Adrenal gland (tissue), 12 donors: Measurements from ENCODE around the gene METTL1. TPM values are rescaled to one million over a fixed set of nuclear protein-coding genes. Genes with fewer than 3 reads are reported as not detected.
"Not testable (repeated sequence)": the region's sequence is repeated elsewhere in the genome, so short reads cannot be mapped to it uniquely, and the experiment has no call there.

ENCODE experiments used
- DNase-seq, 7 donors: peaks; one replicate each; pipeline ENCODE4 v3.0.0-alpha.2; 2019 to 2020
- H3K27ac ChIP-seq, 5 donors: fragments of 200-600 bp; sonication (generic) in 4 of 5; 1 replicate in 3 of 5; 2 replicates in 2 of 5; pipeline versions ENCODE4 v1.5.1 to v1.8.0; 2016 to 2020; ENCODE audit warnings: mild to moderate bottlenecking in 1 of 5
- H3K27me3 ChIP-seq: fragments of 200-600 bp; 2 replicates; pipeline ENCODE4 v1.8.0; 2021
- H3K36me3 ChIP-seq, 2 donors: fragments of 200-600 bp; replicated peaks in 1 of 2; 1 replicate in 1 of 2; 2 replicates in 1 of 2; pipeline versions ENCODE4 v1.5.1 to v1.8.0; 2018 to 2022
- H3K4me1 ChIP-seq, 2 donors: fragments of 200-600 bp; replicated peaks in 1 of 2; 1 replicate in 1 of 2; 2 replicates in 1 of 2; pipeline versions ENCODE4 v1.5.1 to v1.8.0; 2018 to 2021
- H3K4me3 ChIP-seq, 4 donors: fragments of 200-600 bp; sonication (generic) in 3 of 4; one replicate each; pipeline ENCODE4 v1.5.1; 2016 to 2018
- H3K9me3 ChIP-seq, 3 donors: fragments of 200-600 bp; sonication (generic) in 1 of 3; replicated peaks in 1 of 3; 1 replicate in 2 of 3; 2 replicates in 1 of 3; pipeline versions ENCODE4 v1.5.1 to v1.8.0; 2016 to 2021
- CTCF ChIP-seq, 6 experiments: fragments of 450-650 bp in 4 of 6; fragments of 200-600 bp in 2 of 6; sonication (generic) in 1 of 6; IDR thresholded peaks; 1 replicate in 5 of 6; 2 replicates in 1 of 6; pipeline versions ENCODE4 v1.5.1 to v1.8.0; 2016 to 2021; ENCODE audit warnings: antibody characterized with exemption in 6 of 6, mild to moderate bottlenecking in 2 of 6, moderate library complexity in 1 of 6
- POLR2A ChIP-seq, 2 donors: fragments of 450-650 bp; IDR thresholded peaks; one replicate each; pipeline ENCODE4 v1.6.1; 2017; ENCODE audit warnings: antibody characterized with exemption in 2 of 2, mild to moderate bottlenecking in 2 of 2, moderate library complexity in 1 of 2
- WGBS, 4 donors: extraction: QIAGEN DNeasy Blood & Tissue Kit in 2 of 4; methylation state at CpG; one replicate each; pipeline versions ENCODE4 v1.1.5 to v1.1.7; 2013 to 2017; 5-methylcytosine and 5-hydroxymethylcytosine counted together
- intact Hi-C, 2 donors: fragments of 100-400 bp; cut with DNase I; formaldehyde crosslinking; loops; one replicate each; pipeline versions ENCODE4 v1.14.1 to v1.15.0; 2022 to 2023
- polyA plus RNA-seq, 3 donors: library from polyadenylated mRNA; stranded (reverse); fragments of 200-250 nt in 2 of 3; fragments of 350-450 nt in 1 of 3; fragmentation: Illumina TruSeq in 1 of 3; extraction: RNeasy Lipid Tissue Mini Kit (QIAGEN cat#74804) in 1 of 3; gene quantifications; one replicate each; pipeline ENCODE4 v1.2.3, GENCODE V29; 2013 to 2014
- total RNA-seq, 9 donors: library from RNA; depleted of rRNA in 4 of 9; stranded (reverse); fragments of >200 nt in 4 of 9; fragments of 120-200 nt in 1 of 9; fragmentation: NEBNext Ultra II Directional in 1 of 9; extraction: Animal tissue kit (Norgen Biotek cat#: 25700) in 1 of 9; gene quantifications; one replicate each; pipeline versions ENCODE4 v1.1.0 to v1.2.4, GENCODE V29; 2013 to 2023
- donor health status: healthy with polysubstance abuse.
- donor health status: Bipolar disorder and iron deficiency.
- donor health status: DM: yes; HTN: yes; CAD: no.
- donor health status: DM: no; HTN: no; CAD: no.
- donor health status: DM: no; HTN: no; CAD: no.
- donor health status: DM: yes; HTN: yes; CAD: no.

METTL1 gene
- total and polyA plus RNA-seq, 12 donors = 4.7 to 87.8 (median 28.0) TPM

- 91 to 97% (median 92%) methylated on average over 7 of the region's 7 CpGs for WGBS, 4 donors
- no peak overlapping the region for H3K4me3 ChIP-seq
- TF ChIP-seq POLR2A (IDR thresholded peaks at IDR 0.05) = no peak
- no peak for TF ChIP-seq CTCF (IDR thresholded peaks at IDR 0.05)
- peaks cover 0 to 5% of the 10 kb centered on the region in 2 donors for H3K36me3 ChIP-seq
- no peak overlapping the region for H3K27ac ChIP-seq
- H3K4me1 ChIP-seq = peaks cover 7 to 8% of the 10 kb centered on the region in 2 donors
- DNase-seq = no peak
- no peaks in the 10 kb centered on the region for H3K27me3 ChIP-seq
- intact Hi-C loops = no loop called here
- no peaks in the 10 kb centered on the region for H3K9me3 ChIP-seq
Observed at GRCh38 chr12:57777367-57777766, 5.5 kb upstream of the METTL1 start.

GRCh38 chr12:57776247-57776587, 4.3 kb upstream of the METTL1 start:
- intact Hi-C loops = no loop called here
- no peak for TF ChIP-seq POLR2A (IDR thresholded peaks at IDR 0.05)
- TF ChIP-seq CTCF (IDR thresholded peaks at IDR 0.05) = no peak
- no peak for DNase-seq
- no peaks in the 10 kb centered on the region for H3K27me3 ChIP-seq
- H3K36me3 ChIP-seq = peaks cover 0 to 5% of the 10 kb centered on the region in 2 donors
- H3K9me3 ChIP-seq = no peaks in the 10 kb centered on the region
- no peak overlapping the region for H3K4me3 ChIP-seq
- no peak overlapping the region for H3K27ac ChIP-seq
- WGBS, 4 donors = 85 to 93% (median 89%) methylated on average over 2 of the region's 2 CpGs
- peaks cover 12 to 13% of the 10 kb centered on the region in 2 donors for H3K4me1 ChIP-seq

- Histone ChIP-seq H3K4me1 (peaks cover 12 to 18% of the 10 kb centered on the region in 2 donors), H3K27ac (no peak overlapping the region), H3K36me3 (peaks cover 0 to 5% of the 10 kb centered on the region in 2 donors), H3K4me3 (no peak overlapping the region), H3K27me3 (no peaks in the 10 kb centered on the region), H3K9me3 (no peaks in the 10 kb centered on the region)
- 78 to 85% (median 79%) methylated on average over 4 of the region's 4 CpGs for WGBS, 4 donors
- intact Hi-C loops = no loop called here
- no peak for DNase-seq
- TF ChIP-seq CTCF (IDR thresholded peaks at IDR 0.05) (no peak), POLR2A (IDR thresholded peaks at IDR 0.05) (no peak)
Observed at GRCh38 chr12:57775563-57776246, 3.8 kb upstream of the METTL1 start.

- Histone ChIP-seq H3K27ac (no peak overlapping the region), H3K4me3 (no peak overlapping the region), H3K27me3 (no peaks in the 10 kb centered on the region), H3K36me3 (no peaks in the 10 kb centered on the region), H3K4me1 (peaks cover 12 to 18% of the 10 kb centered on the region in 2 donors), H3K9me3 (no peaks in the 10 kb centered on the region)
- TF ChIP-seq POLR2A (IDR thresholded peaks at IDR 0.05) (no peak), CTCF (IDR thresholded peaks at IDR 0.05) (no peak)
- WGBS, 4 donors = 78 to 96% (median 88%) methylated on average over 3 of the region's 3 CpGs
- intact Hi-C loops = no loop called here
- DNase-seq = no peak
Observed at GRCh38 chr12:57775044-57775443, 3.1 kb upstream of the METTL1 start.

- H3K36me3 ChIP-seq, DNase-seq, H3K27me3 ChIP-seq, H3K4me3 ChIP-seq, H3K27ac ChIP-seq, H3K9me3 ChIP-seq: not testable (repeated sequence)
- H3K4me1 ChIP-seq = peaks cover 12 to 18% of the 10 kb centered on the region in 2 donors
- intact Hi-C loops = loop anchor here in 1 of 2 donors (5.0 kb wide), 1 partner anchor 47 kb away; no protein-coding TSS in a partner anchor
- 90 to 97% (median 94%) methylated on average over 7 to 11 of the region's 11 CpGs for WGBS, 4 donors
Observed at GRCh38 chr12:57774634-57775033, 2.7 kb upstream of the METTL1 start.
